COLO829 (cell line): ENCODE measurements around the gene FER.
"Not testable (repeated sequence)": the region's sequence is repeated elsewhere in the genome, so short reads cannot be mapped to it uniquely, and the experiment has no call there.

Source experiments
- DNase-seq: peaks from one replicate; pipeline ENCODE4 v3.0.0; 2012; ENCODE audit warnings: low spot score

The FER gene

GRCh38 chr5:109038209-109038840 lies 290.6 kb downstream of the FER start:
- DNase-seq = no peak

- no peak for DNase-seq
Observed at GRCh38 chr5:109041317-109041716, 293.6 kb downstream of the FER start.

GRCh38 chr5:109045710-109046109 lies 298.0 kb downstream of the FER start:
- DNase-seq = no peak

- DNase-seq = no peak
Observed at GRCh38 chr5:109049565-109049964, 301.9 kb downstream of the FER start.

DNA sequence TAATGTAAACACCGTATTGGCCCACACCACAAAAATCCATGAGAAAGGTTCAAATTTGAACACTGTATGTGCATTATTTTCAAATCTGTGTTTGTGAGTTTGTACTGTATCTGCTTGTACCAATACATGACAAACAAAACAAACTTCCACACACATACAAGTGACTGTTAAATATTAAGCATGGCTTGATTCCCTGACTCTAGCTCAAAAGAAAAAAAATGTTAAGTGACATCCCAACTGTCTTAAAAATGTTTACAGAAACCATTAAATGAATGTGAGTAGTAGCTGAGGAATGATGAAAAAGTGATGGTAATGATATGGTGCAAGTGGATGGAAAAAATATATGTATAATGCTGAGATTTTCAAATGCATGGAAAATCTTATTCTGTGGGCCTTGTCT lies 302.6 kb downstream of the FER start:
- DNase-seq = not testable (repeated sequence)

DNA sequence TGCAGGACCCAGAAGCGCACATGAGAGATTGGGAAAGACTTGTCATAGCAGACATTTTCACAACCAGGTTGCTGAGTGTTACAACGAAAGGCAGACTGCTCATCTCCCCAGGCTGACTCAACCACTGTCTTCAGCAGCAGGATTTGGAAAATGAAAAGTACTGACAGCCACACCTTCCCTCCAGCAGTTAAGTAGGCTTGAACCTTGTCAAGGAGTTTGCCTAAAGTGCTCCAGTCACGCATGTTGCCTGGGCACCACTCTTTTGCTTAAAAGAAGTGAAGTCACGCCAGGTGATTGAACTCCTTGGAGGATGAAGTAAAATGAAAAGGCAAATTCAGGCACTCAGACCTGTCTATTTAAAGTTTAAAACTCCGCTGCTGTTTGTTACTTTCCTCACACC lies 304.5 kb downstream of the FER start:
- not testable (repeated sequence) for DNase-seq

DNA sequence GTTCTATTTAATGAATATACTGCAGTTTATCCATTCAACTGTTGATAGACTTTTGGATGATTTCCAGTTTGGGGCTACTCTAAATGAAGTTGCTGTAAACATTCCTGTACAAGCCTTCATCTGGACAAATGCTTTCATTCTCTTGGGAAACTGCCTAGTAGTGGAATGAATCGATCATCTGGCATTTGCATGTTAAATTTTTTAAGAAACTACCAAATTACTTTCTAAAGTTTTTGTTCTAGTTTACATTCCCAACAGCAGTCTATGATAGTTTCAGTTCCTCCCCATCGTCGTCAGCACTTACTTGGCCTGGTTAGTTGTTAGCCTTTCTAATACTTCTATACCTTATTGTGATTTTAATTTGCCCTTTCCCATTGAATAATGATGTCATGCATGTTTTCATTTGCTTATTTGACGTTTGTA lies 306.3 kb downstream of the FER start:
- no peak for DNase-seq

DNA sequence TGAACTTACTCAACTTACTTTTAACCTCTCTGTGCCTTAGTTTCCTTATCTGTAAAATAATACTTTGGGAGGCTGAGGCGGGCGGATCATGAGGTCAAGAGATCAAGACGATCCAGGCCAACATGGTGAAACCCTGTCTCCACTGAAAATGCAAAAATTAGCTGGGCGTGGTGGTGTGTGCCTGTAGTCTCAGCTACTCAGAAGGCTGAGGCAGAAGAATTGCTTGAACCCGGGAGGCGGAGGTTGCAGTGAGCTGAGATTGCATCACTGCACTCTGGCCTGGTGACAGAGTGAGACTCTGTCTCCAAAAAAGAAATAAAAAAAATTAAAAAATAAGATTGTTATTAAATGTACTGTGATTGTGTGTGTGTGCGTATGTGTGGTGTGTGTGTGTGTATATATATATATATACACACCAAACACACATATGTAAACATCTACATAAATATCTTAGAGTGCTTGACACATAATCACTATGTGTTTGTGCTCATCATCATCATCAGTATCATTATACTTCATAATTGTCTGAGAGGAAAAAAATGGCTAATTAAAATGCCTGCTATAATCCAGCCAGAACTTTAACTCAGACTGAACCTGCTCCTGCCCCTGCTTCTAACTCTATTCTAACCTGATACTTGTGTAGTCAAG lies 312.8 kb downstream of the FER start:
- DNase-seq = no peak

GRCh38 chr5:109062664-109063063 lies 315.0 kb downstream of the FER start:
- peak; percentile 5 for DNase-seq

- no peak for DNase-seq
Observed at GRCh38 chr5:109063223-109063622, 315.5 kb downstream of the FER start.

DNA sequence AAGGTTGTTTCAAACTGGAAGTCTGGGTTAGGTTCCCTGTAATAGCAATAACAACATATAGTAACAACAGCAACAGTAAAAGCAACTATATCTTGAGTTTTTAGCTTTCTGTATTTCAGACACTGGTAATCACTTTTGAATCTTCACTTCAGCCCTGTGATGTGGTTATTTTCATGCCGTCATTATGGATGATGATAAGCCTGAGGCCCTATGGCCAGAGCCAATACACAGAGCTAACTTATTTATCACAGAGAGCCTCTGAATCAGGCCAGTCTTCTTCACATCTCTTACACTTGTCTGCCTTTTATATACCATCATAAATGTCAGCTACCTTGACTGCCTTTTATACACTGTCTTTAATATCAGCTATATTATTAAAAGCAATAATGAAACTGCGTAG lies 329.0 kb downstream of the FER start:
- DNase-seq = no peak

GRCh38 chr5:109078448-109078847 lies 330.8 kb downstream of the FER start:
- no peak for DNase-seq

DNA sequence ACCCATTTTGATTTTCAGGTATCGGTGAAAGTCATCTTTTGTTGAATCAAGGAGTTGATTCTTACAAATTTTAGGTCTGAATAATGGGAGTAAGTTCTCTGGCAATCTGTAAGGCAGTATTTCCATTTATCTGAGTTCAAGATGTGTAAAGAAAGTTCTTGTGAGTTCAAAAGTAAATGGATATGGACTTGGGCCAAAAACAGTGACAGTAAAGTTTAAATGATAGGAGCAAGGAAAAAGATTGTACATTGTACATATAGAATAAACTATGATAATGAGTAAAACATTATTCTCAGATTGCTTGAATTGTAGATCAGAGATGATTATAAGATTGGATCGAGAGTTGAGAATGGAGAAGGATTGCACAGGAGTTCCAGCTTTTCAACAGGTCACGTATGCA lies 332.8 kb downstream of the FER start:
- no peak for DNase-seq

- no peak for DNase-seq
Observed at GRCh38 chr5:109080896-109081295, 333.2 kb downstream of the FER start.

DNA sequence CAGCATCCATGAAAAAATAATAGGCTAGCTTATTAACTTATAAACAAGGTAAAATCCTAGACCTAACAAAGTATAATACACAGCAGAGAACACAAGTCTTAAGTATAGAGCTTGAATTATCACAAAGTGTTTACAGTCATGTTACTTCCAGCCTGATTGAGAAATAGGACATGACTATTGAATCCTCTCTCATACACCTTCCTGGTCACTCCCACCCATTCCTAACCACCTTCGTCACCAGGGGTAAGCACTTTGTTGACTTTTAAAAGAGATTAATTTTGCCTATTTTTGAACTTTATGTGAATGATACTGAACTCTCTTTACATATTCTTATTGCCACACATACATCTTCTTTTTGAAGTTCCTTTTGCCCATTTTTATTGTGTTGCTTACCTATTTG lies 336.2 kb downstream of the FER start:
- DNase-seq = no peak

DNA sequence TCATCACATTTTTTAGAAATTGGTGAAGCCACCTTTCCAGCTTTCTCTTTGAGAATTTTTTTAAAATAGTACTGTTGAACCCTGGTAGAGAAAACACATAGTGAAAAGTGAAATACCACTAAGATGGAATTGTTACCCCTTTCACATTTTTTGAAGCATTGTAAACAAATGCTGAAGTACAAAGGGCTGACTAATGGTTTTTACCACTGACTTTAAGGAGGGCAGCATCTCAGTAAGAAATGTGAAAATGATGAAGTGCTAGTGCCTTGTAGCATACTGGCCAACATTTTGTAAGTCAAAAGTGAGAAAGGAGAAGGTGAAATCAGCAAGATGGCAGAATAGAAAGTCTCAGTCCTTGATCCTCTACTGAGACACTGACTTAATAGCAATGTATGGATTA lies 341.5 kb downstream of the FER start:
- DNase-seq = no peak

GRCh38 chr5:109099081-109099480 lies 351.4 kb downstream of the FER start:
- DNase-seq = no peak

DNA sequence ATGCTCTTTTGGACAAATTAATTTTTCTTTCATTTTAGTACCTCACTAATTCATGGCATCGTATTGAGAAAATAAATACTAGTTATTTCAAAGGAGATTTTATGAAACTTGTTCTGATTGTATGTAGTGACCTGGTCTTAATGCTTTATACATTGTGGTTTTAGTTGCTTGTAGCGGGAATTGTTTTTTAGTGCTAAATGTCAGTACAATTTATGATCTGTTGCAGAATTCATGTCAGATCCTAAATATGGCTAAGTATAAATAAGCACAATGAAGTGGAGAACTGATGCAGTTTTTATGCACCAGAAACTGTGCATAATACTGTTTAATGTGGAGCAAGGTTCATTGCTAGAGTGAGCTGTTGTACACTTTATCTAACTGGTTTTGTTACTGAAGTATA lies 353.3 kb downstream of the FER start:
- DNase-seq = no peak

DNA sequence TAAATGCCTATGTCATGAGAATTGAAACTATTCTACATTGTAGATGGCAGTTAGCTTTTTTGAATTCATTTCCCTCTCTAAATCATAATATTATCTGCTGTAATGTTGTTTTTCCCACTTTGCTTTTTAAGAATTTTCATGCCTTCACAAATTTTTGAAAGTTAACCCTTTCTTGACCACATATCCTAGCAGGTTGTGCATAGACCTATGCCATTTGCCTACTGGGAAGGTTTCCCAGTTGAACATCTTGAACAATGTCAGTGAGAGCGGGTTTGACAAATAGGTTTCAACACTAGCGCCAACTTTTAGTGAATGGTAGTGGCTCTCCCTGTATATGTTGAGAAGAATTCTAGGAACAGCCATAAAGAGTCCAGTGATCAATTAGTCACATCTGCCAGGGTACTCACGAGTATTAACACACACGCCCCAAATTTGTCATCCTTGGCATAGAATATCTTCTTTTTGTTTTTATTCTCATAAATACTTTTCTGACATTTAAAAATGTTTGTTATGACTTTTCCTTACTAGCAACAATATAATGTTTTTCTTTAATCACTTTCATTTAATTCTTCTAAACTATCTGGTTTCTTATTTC lies 354.5 kb downstream of the FER start:
- no peak for DNase-seq

- DNase-seq = peak; percentile 0
Observed at GRCh38 chr5:109105631-109106267, 358.1 kb downstream of the FER start.

GRCh38 chr5:109111680-109112079 lies 364.0 kb downstream of the FER start:
- no peak for DNase-seq

GRCh38 chr5:109113608-109114007 lies 365.9 kb downstream of the FER start:
- no peak for DNase-seq

DNA sequence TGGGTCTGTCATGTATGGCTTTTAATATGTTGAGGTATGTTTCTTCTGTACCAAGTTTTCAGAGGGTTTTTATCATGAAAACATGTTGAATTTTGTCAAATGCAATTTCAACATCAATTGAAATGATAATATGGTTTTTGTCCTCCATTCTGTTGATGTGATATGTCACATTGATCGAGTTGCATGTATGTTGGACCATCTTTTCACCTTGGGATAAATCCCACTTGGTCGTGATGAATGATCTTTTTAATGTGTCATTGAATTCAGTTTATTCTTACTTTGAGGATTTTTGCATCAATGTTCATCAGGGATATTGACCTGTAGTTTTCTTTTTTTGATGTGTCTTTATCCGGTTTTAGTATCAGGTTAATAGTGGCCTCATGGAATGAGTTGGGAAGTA lies 373.5 kb downstream of the FER start:
- DNase-seq = no peak
